ENCODE measurements around the gene FGF14.
"Not testable (repeated sequence)": the region's sequence is repeated elsewhere in the genome, so short reads cannot be mapped to it uniquely, and the experiment has no call there.

FGF14 gene

GRCh38 chr13:102100234-102100633 is 301.6 kb downstream of the FGF14 start:
- no peak for FAIRE-seq
- TF ChIP-seq TAF1 (IDR thresholded peaks at IDR 0.05; ENCODE audit: borderline replicate concordance, low read depth, low read length) (no peak), POLR2A (IDR thresholded peaks at IDR 0.05; ENCODE audit: low read depth, low read length) (no peak), POLR2AphosphoS5 (IDR thresholded peaks at IDR 0.05; ENCODE audit: low read depth, low read length) (no peak)
- no peak for DNase-seq (ENCODE audit: insufficient read length)

- TF ChIP-seq TAF1 (IDR thresholded peaks at IDR 0.05; ENCODE audit: borderline replicate concordance, low read depth, low read length) (no peak), POLR2A (IDR thresholded peaks at IDR 0.05; ENCODE audit: low read depth, low read length) (no peak), POLR2AphosphoS5 (IDR thresholded peaks at IDR 0.05; ENCODE audit: low read depth, low read length) (no peak)
- no peak for FAIRE-seq
Measured at GRCh38 chr13:102097708-102098107, 304.1 kb downstream of the FGF14 start.

GRCh38 chr13:102093288-102093687 is 308.6 kb downstream of the FGF14 start:
- not testable (repeated sequence) for FAIRE-seq

More at GRCh38 chr13:102097708-102098107, 304.1 kb downstream of the FGF14 start:
- DNase-seq (ENCODE audit: insufficient read length) = no peak

GRCh38 chr13:102091231-102091630 is 310.6 kb downstream of the FGF14 start:
- no peak for TF ChIP-seq POLR2AphosphoS5 (IDR thresholded peaks at IDR 0.05; ENCODE audit: low read depth, low read length)
- TF ChIP-seq TAF1 (IDR thresholded peaks at IDR 0.05; ENCODE audit: borderline replicate concordance, low read depth, low read length) = no peak
- TF ChIP-seq POLR2A (IDR thresholded peaks at IDR 0.05; ENCODE audit: low read depth, low read length) = no peak
- no peak for DNase-seq (ENCODE audit: insufficient read length)
- no peak for FAIRE-seq

More at GRCh38 chr13:102093288-102093687, 308.6 kb downstream of the FGF14 start:
- not testable (repeated sequence) for DNase-seq (ENCODE audit: insufficient read length)

- TF ChIP-seq TAF1 (IDR thresholded peaks at IDR 0.05; ENCODE audit: borderline replicate concordance, low read depth, low read length) (no peak), POLR2AphosphoS5 (IDR thresholded peaks at IDR 0.05; ENCODE audit: low read depth, low read length) (no peak), POLR2A (IDR thresholded peaks at IDR 0.05; ENCODE audit: low read depth, low read length) (no peak)
- DNase-seq (ENCODE audit: insufficient read length) (no peak), FAIRE-seq (no peak)
Measured at GRCh38 chr13:102090532-102090931, 311.3 kb downstream of the FGF14 start.

GRCh38 chr13:102089722-102090121 is 312.1 kb downstream of the FGF14 start:
- no peak for FAIRE-seq

GRCh38 chr13:102089177-102089576 is 312.7 kb downstream of the FGF14 start:
- TF ChIP-seq POLR2A (IDR thresholded peaks at IDR 0.05; ENCODE audit: low read depth, low read length) (no peak), POLR2AphosphoS5 (IDR thresholded peaks at IDR 0.05; ENCODE audit: low read depth, low read length) (no peak), TAF1 (IDR thresholded peaks at IDR 0.05; ENCODE audit: borderline replicate concordance, low read depth, low read length) (no peak)
- FAIRE-seq (no peak), DNase-seq (ENCODE audit: insufficient read length) (no peak)

More at GRCh38 chr13:102089722-102090121, 312.1 kb downstream of the FGF14 start:
- DNase-seq (ENCODE audit: insufficient read length) = no peak
- TF ChIP-seq TAF1 (IDR thresholded peaks at IDR 0.05; ENCODE audit: borderline replicate concordance, low read depth, low read length) = no peak
- TF ChIP-seq POLR2A (IDR thresholded peaks at IDR 0.05; ENCODE audit: low read depth, low read length) = no peak
- no peak for TF ChIP-seq POLR2AphosphoS5 (IDR thresholded peaks at IDR 0.05; ENCODE audit: low read depth, low read length)

GRCh38 chr13:102073251-102073650 is 328.6 kb downstream of the FGF14 start:
- TF ChIP-seq POLR2AphosphoS5 (IDR thresholded peaks at IDR 0.05; ENCODE audit: low read depth, low read length) = no peak
- TF ChIP-seq TAF1 (IDR thresholded peaks at IDR 0.05; ENCODE audit: borderline replicate concordance, low read depth, low read length) = no peak
- TF ChIP-seq POLR2A (IDR thresholded peaks at IDR 0.05; ENCODE audit: low read depth, low read length) = no peak
- DNase-seq (ENCODE audit: insufficient read length) (no peak), FAIRE-seq (no peak)

- FAIRE-seq = no peak
- no peak for DNase-seq (ENCODE audit: insufficient read length)
- TF ChIP-seq POLR2A (IDR thresholded peaks at IDR 0.05; ENCODE audit: low read depth, low read length) = no peak
- TF ChIP-seq TAF1 (IDR thresholded peaks at IDR 0.05; ENCODE audit: borderline replicate concordance, low read depth, low read length) = no peak
- TF ChIP-seq POLR2AphosphoS5 (IDR thresholded peaks at IDR 0.05; ENCODE audit: low read depth, low read length) = no peak
Measured at GRCh38 chr13:102071711-102072110, 330.1 kb downstream of the FGF14 start.

- not testable (repeated sequence) for DNase-seq (ENCODE audit: insufficient read length); FAIRE-seq
Measured at GRCh38 chr13:102068323-102068722, 333.5 kb downstream of the FGF14 start.

GRCh38 chr13:102055090-102055779 is 346.6 kb downstream of the FGF14 start:
- DNase-seq (ENCODE audit: insufficient read length) (no peak), FAIRE-seq (no peak)
- no peak for TF ChIP-seq TAF1 (IDR thresholded peaks at IDR 0.05; ENCODE audit: borderline replicate concordance, low read depth, low read length)
- TF ChIP-seq POLR2A (IDR thresholded peaks at IDR 0.05; ENCODE audit: low read depth, low read length) = no peak
- no peak for TF ChIP-seq POLR2AphosphoS5 (IDR thresholded peaks at IDR 0.05; ENCODE audit: low read depth, low read length)

GRCh38 chr13:102049853-102050252 is 352.0 kb downstream of the FGF14 start:
- FAIRE-seq = no peak
- DNase-seq (ENCODE audit: insufficient read length) = no peak
- no peak for TF ChIP-seq POLR2A (IDR thresholded peaks at IDR 0.05; ENCODE audit: low read depth, low read length)
- TF ChIP-seq TAF1 (IDR thresholded peaks at IDR 0.05; ENCODE audit: borderline replicate concordance, low read depth, low read length) = no peak
- TF ChIP-seq POLR2AphosphoS5 (IDR thresholded peaks at IDR 0.05; ENCODE audit: low read depth, low read length) = no peak

- no peak for TF ChIP-seq POLR2A (IDR thresholded peaks at IDR 0.05; ENCODE audit: low read depth, low read length)
- no peak for TF ChIP-seq TAF1 (IDR thresholded peaks at IDR 0.05; ENCODE audit: borderline replicate concordance, low read depth, low read length)
- TF ChIP-seq POLR2AphosphoS5 (IDR thresholded peaks at IDR 0.05; ENCODE audit: low read depth, low read length) = no peak
- no peak for DNase-seq (ENCODE audit: insufficient read length)
- FAIRE-seq = no peak
Measured at GRCh38 chr13:102045731-102046130, 356.1 kb downstream of the FGF14 start.
